ENCODE results near the gene GPR35.

GPR35 gene, protein sequence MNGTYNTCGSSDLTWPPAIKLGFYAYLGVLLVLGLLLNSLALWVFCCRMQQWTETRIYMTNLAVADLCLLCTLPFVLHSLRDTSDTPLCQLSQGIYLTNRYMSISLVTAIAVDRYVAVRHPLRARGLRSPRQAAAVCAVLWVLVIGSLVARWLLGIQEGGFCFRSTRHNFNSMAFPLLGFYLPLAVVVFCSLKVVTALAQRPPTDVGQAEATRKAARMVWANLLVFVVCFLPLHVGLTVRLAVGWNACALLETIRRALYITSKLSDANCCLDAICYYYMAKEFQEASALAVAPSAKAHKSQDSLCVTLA

DNA sequence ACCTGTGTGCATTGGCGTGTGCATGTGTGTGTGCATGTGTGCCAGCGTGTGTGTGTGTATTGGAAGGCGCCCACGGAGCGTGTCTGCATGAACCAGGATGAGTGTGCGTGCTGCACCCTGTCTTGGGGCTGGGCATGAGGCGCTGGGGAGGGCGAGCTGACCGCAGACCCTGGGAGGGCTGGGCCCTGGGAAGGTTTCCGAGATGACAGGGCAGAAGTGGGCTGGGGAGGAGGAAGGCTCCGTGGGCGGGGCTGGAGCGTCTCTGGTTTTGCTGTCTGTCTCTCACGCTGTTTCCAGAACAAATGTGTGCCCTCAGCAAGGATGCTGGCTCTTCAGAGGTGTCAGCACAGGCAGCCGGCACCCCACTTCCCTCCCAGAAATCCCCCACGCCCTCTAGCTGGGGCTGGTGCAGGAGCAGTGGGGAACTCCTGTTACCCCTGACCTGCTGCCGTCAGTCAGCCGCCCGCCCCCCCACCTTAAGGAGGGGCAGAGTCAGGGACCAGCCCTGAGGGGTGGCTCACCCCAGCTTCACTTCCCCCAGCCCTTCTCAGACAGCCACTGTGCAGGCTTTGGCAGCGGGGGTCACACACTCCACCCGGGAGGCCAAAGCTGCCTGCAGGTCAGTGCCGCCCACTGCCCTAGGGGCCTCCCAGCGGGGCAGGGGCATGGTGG, at the start of gene GPR35:
Gene GPR35, plus strand, starts transcription at position 531 of the 672 bp plus-strand sequence. CDS start 4,473 bp downstream, outside the sequence.
- peak; percentile 66 to 72 for DNase-seq

DNA sequence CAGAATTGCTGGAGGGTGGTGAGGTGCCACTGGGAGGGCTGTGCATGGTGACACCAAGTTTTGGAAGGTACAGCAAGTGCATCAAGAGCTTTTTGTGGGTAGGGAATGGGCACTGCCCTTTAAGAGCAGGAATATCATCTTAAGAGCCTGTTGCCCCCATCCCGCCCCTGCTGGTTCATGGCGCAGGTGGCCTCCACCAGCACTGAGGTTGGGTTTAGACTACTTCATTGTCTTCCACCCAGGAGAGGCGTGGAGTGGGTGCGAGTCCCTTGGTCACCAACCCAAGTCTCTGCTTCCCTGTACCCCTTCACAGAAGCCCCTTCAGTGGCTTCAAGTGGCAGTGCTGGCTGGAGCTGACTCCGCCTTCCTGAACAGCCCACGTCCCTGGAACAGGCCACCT, 49.2 kb upstream of the GPR35 start:
- no peak for DNase-seq

DNA sequence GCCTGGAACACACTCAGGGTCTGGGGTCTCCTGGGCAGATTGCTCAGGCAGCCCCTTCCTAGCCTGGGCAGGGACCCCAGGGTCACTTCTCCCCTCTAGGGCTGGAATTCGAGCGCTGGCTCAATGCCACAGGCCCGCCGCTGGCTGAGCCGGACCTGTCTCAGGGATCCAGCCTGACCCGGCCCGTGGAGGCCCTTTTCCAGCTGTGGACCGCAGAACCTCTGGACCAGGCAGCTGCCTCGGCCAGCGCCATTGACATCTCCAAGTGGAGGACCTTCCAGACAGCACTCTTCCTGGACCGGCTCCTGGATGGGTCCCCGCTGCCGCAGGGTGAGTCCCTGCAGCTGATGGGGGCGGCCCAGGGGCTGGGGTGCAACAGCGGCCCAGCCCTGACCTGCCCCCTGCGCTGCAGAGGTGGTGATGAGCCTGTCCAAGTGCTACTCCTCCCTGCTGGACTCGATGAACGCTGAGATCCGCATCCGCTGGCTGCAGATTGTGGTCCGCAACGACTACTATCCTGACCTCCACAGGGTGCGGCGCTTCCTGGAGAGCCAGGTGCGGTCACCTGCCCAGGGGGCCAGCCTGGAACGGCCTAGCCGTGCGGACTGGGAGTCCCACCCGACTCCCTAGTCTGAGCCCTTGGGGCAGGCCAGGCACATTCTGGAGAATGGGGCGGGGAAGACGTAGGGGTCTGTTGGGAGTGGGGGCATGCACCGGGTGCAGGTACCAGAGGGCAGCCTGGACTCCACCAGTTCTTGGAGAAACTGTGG, 48.7 kb upstream of the GPR35 start:
- DNase-seq = no peak

DNA sequence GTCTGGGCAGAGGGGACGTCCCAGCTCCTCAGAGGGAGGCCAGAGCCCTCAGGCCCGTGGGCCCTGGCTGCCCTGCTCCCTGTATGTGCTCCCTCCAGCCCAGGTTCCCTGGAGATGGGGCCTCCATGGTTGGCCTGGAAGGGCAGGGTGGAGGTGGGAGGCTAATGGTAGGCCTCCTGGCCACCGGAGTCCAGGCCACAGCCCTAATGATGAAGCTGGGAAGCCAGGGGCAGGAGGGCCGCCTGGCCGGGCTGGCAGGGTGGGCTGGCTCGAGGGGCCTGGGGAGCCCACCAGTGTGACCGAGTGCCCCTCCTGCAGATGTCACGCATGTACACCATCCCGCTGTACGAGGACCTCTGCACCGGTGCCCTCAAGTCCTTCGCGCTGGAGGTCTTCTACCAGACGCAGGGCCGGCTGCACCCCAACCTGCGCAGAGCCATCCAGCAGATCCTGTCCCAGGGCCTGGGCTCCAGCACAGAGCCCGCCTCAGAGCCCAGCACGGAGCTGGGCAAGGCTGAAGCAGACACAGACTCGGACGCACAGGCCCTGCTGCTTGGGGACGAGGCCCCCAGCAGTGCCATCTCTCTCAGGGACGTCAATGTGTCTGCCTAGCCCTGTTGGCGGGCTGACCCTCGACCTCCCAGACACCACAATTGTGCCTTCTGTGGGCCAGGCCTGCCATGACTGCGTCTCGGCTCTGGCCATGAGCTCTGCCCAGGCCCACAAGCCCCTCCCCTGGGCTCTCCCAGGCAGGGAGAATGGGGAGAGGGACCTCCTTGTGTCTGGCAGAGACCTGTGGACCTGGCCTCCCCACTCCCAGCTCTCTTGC, 47.8 kb upstream of the GPR35 start:
- DNase-seq = no peak

DNA sequence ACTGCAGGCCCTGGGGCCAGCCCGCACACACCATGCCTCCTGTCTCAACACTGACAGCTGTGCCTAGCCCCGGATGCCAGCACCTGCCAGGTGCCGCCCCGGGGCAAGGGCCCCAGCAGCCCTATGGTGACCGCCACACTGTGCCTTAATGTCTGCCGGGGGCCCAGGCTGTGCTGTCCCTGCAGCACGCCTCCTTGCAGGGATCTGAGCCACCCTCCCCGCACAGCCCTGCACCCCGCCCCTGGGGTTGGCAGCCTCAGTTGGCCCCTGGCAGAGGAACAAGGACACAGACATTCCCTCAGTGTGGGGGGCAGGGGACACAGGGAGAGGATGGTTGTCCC, 47.2 kb upstream of the GPR35 start:
- no peak for DNase-seq

DNA sequence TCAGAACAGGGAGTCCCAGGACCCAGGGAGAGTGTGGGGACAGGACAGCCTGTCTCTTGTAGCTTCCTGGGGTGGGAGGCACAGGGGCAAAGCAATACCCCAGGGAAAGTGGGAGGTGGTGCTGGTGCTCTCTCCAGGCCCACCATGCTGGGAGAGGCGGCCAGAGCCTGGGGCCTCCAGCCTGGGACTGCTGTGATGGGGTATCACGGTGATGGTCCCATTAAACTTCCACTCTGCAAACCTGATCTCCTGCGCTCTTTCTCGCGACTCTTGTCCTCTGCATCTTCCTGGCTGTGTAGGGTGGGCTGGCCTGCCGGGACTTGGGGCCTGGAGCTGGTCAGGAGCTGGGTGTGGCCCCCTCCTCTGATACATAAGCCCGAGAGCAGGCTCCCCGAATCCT, 46.8 kb upstream of the GPR35 start:
- no peak for DNase-seq

DNA sequence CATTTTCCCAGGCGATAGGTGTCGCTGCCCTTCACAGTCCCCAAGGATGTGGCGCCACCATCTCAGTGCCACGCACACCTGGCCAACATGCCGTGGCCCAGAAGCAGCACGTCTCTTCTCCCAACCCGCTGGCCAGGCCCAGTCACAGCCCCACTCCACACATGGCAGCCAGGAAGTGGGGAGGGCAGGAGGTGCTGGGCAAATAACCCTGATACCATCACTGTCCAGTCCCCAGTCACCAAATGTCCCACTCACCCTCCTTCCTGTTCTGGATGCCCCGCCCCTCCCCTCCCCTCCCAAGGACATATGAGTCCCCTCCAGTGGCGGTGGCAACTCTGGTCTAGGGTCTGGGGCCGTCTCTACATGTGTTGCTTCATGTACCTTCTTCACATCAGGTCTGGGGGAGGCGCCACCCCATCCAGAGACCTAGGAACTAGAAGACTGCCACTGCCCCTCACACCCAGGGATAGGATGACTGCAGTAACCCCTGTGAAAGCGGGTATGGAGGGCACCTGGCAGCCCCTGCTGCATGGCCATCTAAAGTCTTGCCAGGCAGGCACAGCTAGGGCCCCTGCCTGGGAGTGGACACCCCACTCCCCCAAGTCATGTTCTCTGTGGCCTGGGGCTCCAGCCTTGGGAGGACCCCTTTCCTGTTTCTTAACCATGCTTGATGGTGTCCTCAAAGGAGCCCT, 46.1 kb upstream of the GPR35 start:
- DNase-seq = no peak

DNA sequence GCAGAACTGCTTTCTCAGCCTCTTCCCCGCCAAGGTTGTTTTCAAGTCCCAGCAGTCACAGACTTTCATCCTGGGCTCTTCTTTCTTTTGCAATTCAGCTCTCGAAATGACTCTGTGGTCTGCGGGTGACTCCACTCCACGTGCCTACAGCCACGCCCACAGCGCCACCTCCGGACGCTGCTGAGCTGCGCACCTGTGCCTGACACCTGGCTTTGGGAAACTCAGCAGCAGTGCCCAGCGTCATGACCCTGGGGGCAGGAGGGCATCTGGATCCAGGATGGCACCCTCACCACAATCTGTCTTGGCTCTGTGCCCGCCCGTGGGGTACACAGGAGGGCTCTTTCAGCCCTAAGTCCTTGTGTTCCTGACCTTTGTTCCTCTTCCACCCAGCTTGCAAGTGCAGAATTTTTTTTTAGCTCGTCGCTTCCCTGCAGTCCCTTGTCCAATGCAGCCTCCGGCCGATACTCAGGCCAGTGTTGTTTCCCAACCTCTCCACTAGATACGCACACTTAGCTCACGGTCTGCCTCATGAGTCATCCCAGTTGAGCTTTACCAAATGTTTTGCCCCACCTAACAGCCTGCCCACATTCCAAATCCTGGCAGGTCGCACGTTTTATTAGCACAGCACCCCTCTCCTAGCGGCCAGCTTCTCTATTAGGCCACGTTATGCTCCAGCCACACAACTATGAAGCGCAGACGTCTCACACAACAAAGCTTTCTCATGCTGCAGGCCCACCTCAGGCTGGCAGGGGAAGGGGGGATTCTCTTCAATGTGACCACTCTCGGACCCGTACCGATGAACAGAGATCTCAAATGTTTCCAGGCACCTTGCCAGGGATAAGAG, 45.3 kb upstream of the GPR35 start:
- peak; percentile 76 for DNase-seq

DNA sequence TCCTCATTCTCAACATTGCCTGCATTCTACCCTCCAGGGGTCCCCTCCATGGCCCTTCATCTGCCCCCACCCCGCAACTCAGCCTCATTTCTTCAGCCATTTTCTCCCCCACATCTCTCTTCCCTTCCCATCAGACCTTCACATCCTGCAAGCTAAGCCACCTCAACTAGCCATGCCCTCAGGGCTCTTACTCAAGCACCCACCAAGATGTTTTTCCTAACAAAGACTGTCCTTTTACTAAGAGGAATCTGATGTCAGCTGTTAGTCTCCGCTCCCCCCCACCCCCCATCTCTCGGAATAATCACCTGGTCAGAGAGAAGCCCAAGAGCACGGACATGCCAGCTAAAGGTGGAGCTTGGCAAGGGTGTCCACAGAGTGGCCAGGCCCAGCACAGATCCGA, 43.5 kb upstream of the GPR35 start:
- no peak for DNase-seq

DNA sequence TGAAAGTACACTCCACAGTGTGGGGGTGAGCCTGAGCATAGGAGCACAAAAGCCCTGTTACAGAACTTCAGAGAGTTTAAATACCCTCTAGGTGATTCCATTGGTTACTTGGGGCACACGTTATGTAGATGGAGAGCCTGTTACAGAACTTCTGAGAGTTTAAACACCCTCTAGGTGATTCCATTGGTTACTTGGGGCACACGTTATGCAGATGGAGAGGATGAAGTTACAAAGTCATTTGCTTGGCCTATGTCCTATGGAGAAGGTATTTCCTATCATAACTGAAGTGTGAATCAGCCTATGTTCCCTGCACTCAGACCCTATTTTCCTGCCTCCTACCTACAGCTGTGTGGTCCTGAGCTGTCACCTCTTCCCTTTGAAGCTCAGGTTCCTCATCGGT, 42.5 kb upstream of the GPR35 start:
- DNase-seq = no peak

DNA sequence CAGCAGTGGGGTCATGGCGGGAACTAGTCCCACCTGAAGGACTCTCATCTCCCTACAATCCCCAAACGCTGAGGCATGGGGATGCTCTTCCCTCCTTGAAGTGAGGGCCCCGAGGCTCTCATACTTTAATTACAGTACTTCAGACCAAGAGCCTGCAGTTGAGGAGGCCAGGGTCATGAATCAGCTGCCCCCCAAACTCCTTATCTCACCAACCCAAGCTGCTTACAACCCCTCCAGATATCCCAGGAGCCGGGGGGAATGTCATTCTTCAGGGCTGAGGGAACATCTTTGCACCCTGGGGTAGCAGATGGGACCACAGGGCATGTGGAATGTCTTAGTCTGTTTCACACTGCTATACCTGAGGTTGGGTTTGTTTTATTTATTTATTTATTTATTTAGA, 41.5 kb upstream of the GPR35 start:
- no peak for DNase-seq

DNA sequence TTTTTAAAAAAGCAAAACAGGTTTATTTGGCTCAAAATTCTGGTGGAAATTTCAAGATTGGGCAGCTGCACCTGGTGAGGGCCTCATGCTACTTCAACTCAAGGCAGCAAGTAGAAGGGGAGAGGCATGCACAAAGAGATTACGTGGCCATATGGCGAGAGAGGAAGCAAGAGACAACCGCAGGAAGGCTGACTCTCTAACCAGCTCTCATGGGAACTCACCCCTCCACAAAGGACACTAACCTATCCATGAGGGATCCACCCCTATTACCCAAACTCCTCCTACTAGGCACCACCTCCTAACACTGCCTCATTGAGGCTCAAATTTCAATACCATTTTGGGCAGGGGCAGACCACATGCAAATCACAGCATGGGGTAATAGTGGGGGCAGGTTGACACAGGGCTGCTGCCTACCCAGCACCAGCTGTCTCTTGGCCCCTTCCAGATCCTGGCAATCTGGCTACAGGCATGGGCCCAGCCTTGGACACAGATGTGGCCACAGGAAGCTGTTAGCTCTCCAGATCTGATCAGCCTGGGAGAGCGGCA, 40.7 kb upstream of the GPR35 start:
- no peak for DNase-seq

DNA sequence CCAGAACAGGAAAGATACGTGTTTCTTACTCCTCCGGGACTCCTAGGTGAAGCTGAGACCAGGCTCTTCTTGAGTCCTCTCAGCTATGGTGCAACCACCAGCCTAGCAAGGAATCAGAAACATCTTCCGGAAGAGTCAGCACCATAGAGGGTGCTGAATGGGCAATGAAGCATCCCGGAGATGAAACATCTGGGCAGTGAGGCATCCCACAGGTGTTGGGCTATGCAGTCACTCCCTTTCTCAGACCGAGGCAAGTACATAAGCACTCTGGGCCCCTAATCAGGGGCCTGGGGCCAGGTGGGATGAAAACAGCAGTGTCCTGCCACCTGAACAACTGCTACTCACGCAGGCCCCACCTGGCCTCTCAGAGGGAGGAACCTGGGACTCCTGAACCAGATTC, 40.2 kb upstream of the GPR35 start:
- DNase-seq = no peak

DNA sequence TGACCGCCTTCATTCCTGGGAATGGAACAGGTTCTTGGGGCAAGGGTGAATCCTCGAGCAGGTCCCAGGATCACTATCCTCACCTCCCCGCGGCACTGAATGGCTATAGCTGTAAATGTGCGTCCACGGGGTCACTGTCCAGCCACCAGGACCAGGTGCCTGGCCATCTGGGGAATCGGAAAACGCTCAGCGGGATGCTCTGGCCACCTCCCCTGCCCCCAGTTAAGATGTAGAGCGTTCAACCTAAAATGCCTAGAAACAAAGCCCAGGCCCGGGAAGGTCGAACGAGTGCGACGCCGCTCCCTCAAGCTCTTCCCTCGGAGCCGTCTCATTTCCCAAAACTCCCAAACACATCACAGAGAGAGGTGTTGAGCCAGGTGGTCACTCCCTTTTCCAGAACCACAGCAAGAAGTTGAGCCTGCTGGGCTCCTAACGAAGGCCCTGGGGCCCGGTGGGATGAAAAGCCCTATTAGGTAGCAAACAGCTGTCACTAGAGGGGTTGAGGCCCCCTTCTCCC, 39.5 kb upstream of the GPR35 start:
- DNase-seq = no peak

DNA sequence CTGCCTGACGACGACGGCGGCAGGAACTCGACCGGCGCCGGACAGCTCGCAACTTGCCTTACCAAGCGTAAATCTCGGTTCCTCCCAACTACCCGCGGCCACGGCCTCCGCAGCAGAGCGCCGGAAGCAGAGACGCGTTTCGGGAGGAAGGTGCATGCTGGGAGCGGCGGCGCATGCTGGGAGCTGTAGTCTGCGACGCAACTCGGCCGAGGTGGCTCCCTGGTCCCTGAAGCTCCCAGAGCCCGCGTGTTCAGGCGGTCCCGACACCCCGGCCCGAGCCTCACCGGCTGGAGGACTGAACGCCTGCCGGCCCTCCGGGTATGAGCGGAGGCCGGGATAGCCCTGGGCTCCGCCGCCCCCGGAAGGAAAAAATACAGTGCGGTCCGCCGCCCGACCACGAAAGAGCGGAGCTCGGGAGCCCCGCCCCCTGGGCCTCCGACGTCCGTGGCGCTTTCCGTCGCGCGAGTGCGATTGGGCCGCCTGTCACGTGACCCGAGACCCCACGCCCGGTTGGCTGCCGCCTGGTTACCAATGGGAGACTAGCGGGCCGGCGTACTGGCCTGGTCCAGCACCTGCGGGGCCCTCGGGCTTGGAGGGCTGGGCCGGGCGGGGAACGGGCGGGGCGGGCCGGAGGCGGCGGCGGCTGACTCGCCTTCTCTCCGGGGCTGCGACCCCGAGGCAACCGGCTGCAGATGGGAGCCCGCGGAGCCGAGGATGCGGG, 38.9 kb upstream of the GPR35 start, which contains the start of gene CAPN10:
Gene CAPN10, plus strand, starts transcription at position 537 of the 721 bp plus-strand sequence. Its CDS starts 178 bp downstream, at position 715.
- peak; percentile 95 for DNase-seq

DNA sequence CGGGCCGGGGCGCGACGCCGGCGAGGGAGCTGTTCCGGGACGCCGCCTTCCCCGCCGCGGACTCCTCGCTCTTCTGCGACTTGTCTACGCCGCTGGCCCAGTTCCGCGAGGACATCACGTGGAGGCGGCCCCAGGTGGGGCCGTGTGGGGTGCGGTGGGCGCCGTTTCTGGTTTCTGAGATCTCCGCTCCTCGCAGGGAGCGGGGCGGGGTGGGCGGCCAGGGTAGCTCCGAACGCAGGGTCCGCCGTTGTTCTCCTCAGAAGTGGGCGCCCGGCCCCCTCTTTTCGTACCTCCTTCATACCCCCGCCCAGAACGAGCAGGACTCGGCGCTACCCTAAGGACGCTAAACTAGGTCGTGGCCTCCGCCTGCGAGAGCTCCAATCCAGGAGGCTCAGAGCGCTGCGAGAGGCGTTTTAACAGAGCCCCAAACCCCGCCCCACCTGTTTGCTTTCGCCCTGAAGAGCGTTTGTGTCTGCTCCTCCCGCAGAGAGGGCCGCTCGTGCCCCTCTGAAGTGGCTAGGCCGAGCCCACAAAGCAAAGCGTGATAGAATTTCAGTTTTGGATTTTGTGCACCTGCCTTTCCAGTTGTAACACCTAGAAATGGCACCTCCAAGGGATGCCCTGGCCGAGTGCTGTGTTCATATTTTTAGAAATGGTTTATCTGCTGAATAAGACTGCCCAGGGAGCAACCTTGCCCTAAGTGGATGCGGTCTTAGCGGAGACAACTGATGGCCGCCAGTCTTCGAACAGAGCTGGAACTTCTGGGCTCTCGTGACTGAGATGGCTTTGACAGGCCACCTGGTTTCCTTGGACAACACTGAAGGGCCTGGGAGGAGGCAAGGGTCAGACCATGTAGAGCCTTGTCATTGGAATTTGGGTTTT, 38.1 kb upstream of the GPR35 start:
- DNase-seq = peak; percentile 55 to 56

DNA sequence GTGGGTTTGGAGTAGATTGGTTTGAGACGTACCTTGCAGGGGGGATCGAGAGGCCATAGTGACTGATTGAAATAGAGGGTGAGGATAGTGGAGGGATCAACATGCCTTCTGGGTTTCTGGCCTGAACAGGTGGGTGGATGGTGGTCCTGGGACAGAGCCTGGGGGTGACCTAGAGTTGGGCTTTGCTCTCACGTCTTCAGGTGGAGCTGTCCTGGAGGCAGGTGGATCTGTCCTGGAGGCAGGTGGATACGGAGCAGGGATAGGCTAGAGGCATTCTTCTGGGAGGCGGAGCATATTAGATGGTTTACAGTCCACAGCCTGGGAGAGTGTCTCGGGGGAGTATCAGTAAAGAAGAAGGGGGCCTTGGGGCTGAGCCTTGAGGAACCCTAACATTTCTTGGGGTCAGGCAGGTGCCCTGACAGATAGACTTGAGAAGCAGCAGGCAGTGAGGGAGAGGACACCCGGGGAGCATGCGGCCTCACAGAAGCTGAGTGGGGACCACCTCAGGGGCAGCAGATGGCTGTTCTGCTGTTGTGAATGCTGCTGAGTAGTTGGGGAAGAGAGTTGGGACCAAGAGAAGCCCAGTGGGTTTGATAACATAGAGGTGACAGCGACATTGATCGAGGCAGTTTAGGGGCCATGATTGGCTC, 37.1 kb upstream of the GPR35 start:
- no peak for DNase-seq

DNA sequence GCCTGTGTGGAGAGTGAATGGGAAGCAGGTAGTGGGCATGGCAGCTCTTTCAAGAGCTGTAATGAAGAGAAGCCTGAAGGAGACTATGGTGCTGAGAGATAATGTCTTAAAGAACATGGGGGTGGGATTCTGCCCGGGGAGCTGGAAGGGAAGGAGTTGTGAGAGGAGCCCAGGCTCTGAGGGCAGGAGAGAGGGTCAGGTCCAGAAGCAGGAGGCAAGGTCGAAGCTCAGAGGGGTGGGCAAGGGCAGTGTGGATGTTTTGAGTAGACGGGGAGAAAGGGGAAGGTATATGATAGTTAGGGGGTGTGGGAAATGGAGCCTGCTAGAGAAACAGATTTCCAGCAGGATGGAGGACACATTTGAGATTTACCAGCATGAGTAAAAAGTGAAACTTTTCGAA, 36.6 kb upstream of the GPR35 start:
- DNase-seq = no peak

DNA sequence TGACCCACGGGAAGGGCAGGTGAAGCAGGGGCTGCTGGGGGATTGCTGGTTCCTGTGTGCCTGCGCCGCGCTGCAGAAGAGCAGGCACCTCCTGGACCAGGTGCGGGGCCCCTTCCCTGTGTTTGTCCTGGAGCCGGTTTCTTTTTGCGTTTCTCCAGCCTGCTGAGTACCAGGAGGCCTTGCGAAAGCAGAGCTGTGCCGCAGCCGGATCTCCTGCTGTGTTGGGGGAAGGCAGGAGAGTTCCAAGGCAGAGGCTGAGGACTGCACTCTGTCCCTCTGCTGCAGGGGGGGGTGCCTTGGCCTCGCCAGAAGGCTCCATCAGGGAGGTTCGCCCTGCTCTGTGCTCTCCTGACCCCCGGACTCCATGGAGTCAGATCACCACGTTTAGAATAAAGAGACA, 35.9 kb upstream of the GPR35 start:
- DNase-seq = no peak
